ENCODE data around the gene CAMK4. TPM values are rescaled to one million over a fixed set of nuclear protein-coding genes. Genes with fewer than 3 reads are reported as not detected.

CAMK4 gene
- total RNA-seq, 1 donor from 2014 or later = 33.7 TPM

- peaks cover 29% of the 10 kb centered on the region for H3K4me1 Mint-ChIP-seq (ENCODE audit: low read depth, unreplicated experiment)
- H3K36me3 Mint-ChIP-seq (ENCODE audit: unreplicated experiment) = no peaks in the 10 kb centered on the region
- TF ChIP-seq CTCF (IDR thresholded peaks at IDR 0.05; ENCODE audit: partially characterized antibody, unreplicated experiment) = no peak
- peak overlapping the region; percentile 93 for H3K27ac Mint-ChIP-seq (ENCODE audit: unreplicated experiment)
- H3K9me3 Mint-ChIP-seq (ENCODE audit: unreplicated experiment) = peaks cover 5% of the 10 kb centered on the region
- no peak for DNase-seq
- peak overlapping the region; percentile 47 for H3K4me3 Mint-ChIP-seq (ENCODE audit: unreplicated experiment)
- H3K27me3 Mint-ChIP-seq (ENCODE audit: unreplicated experiment) = peaks cover 3% of the 10 kb centered on the region
Measured at GRCh38 chr5:111454198-111454622, 230.0 kb downstream of the CAMK4 start.

GRCh38 chr5:111454776-111455175, 230.6 kb downstream of the CAMK4 start:
- peaks cover 3% of the 10 kb centered on the region for H3K27me3 Mint-ChIP-seq (ENCODE audit: unreplicated experiment)
- H3K27ac Mint-ChIP-seq (ENCODE audit: unreplicated experiment) = peak overlapping the region; percentile 93
- peaks cover 5% of the 10 kb centered on the region for H3K9me3 Mint-ChIP-seq (ENCODE audit: unreplicated experiment)
- no peak for DNase-seq
- no peaks in the 10 kb centered on the region for H3K36me3 Mint-ChIP-seq (ENCODE audit: unreplicated experiment)
- TF ChIP-seq CTCF (IDR thresholded peaks at IDR 0.05; ENCODE audit: partially characterized antibody, unreplicated experiment) = no peak
- peak overlapping the region; percentile 47 for H3K4me3 Mint-ChIP-seq (ENCODE audit: unreplicated experiment)
- peaks cover 29% of the 10 kb centered on the region for H3K4me1 Mint-ChIP-seq (ENCODE audit: low read depth, unreplicated experiment)

GRCh38 chr5:111461255-111461671, 237.1 kb downstream of the CAMK4 start:
- Mint-ChIP-seq H3K4me1 (ENCODE audit: low read depth, unreplicated experiment) (peaks cover 26% of the 10 kb centered on the region), H3K4me3 (ENCODE audit: unreplicated experiment) (no peak overlapping the region), H3K27ac (ENCODE audit: unreplicated experiment) (peak overlapping the region; percentile 78), H3K9me3 (ENCODE audit: unreplicated experiment) (peaks cover 2% of the 10 kb centered on the region), H3K36me3 (ENCODE audit: unreplicated experiment) (peaks cover 15% of the 10 kb centered on the region), H3K27me3 (ENCODE audit: unreplicated experiment) (peaks cover 2% of the 10 kb centered on the region)
- peak; percentile 45 for DNase-seq
- TF ChIP-seq CTCF (IDR thresholded peaks at IDR 0.05; ENCODE audit: partially characterized antibody, unreplicated experiment) = peak; percentile 16

GRCh38 chr5:111461934-111462333, 237.8 kb downstream of the CAMK4 start:
- no peak for TF ChIP-seq CTCF (IDR thresholded peaks at IDR 0.05; ENCODE audit: partially characterized antibody, unreplicated experiment)
- Mint-ChIP-seq H3K9me3 (ENCODE audit: unreplicated experiment) (peaks cover 6% of the 10 kb centered on the region), H3K36me3 (ENCODE audit: unreplicated experiment) (peaks cover 20% of the 10 kb centered on the region), H3K27ac (ENCODE audit: unreplicated experiment) (peak overlapping the region; percentile 22), H3K4me3 (ENCODE audit: unreplicated experiment) (no peak overlapping the region), H3K4me1 (ENCODE audit: low read depth, unreplicated experiment) (peaks cover 26% of the 10 kb centered on the region), H3K27me3 (ENCODE audit: unreplicated experiment) (peaks cover 2% of the 10 kb centered on the region)
- no peak for DNase-seq

GRCh38 chr5:111463311-111463710, 239.1 kb downstream of the CAMK4 start:
- Mint-ChIP-seq H3K9me3 (ENCODE audit: unreplicated experiment) (peaks cover 10% of the 10 kb centered on the region), H3K4me1 (ENCODE audit: low read depth, unreplicated experiment) (peaks cover 22% of the 10 kb centered on the region), H3K36me3 (ENCODE audit: unreplicated experiment) (peaks cover 30% of the 10 kb centered on the region), H3K27ac (ENCODE audit: unreplicated experiment) (peak overlapping the region; percentile 90), H3K4me3 (ENCODE audit: unreplicated experiment) (peak overlapping the region; percentile 65), H3K27me3 (ENCODE audit: unreplicated experiment) (peaks cover 2% of the 10 kb centered on the region)
- DNase-seq = peak; percentile 54
- no peak for TF ChIP-seq CTCF (IDR thresholded peaks at IDR 0.05; ENCODE audit: partially characterized antibody, unreplicated experiment)

Data from glutamatergic neuron (in vitro differentiated cells).